ENCODE results near the gene FAM107B.
A peak's percentile ranks its signal among the peaks of the same experiment; 100 is the strongest.

Gene FAM107B

DNA sequence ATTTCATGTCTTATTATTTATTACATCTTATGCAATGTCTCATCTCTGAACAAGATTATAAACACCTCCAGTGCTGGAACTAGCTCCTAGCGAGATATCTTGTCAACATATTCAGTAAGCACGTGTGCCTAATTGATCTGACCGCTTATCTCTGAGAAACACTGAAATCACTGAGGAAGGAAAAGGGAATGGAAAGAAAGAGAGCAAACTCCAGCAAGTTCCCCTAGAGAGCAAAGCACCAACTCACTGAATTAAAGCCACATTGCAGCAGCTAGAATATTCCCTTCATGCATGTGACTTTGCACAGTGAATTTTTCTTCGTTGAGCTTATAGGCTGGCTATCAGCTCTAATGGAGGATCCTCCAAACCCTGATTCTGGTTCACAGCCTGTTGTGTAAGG, 266.9 kb downstream of the FAM107B start:
- in situ Hi-C loops (cut with MboI; ENCODE audit: low pct_unique_long_range_greater_than_20kb, low sequenced_read_pairs), result no loop called here
- peak; percentile 12 for DNase-seq

- in situ Hi-C loops (cut with MboI; ENCODE audit: low pct_unique_long_range_greater_than_20kb, low sequenced_read_pairs), result no loop called here
- DNase-seq, result peak; percentile 49
These were observed 267.5 kb downstream of the FAM107B start for GRCh38 chr10:14507176-14507575.

DNA sequence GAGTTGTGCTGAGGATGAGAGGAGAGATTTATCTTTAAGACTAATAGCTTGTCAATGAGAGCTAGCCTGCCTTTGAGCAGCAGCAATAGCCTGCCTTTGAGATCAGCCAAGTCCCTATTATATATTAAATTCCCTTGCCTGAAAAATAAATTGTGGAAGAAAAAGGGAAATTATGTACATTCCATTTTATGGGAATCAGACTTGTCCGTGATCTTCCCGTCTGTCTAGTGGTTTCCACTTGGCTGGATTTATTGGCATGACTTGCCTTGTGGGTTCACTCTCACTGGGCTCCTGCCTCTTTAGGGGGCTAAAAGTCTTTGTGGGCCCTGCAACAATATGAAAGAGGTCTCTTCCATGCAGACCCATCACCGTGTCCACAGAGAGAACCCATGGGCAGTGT, 272.3 kb downstream of the FAM107B start:
- in situ Hi-C loops (cut with MboI; ENCODE audit: low pct_unique_long_range_greater_than_20kb, low sequenced_read_pairs), result no loop called here
- DNase-seq, result no peak

DNA sequence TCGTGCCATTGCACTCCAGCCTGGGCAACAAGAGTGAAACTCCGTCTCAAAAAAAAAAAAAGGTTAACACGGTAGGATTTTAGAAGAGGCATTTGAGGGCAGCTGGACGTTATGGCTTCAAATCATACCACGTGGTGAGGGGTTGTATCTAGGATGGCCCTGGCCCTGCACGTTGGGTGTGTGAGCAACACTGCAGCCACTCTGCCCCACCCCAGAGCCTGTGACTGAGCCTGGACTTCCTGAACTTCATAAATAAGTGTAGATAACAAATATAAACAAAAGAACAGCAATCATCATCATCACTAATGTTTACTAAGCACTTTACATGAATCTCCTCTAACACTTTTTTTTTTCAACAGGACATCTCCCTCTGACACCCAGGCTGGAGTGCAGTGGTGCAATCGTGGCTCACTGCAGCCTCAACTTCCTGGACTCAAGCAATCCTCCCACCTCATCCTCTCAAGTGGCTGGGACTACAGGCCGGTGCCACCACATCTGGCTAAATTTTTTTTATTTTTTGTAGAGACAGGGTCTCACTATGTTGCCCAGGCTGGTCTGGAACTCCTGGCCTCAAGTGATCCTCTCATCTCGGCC, 274.4 kb downstream of the FAM107B start:
- DNase-seq, result no peak
- in situ Hi-C loops (cut with MboI; ENCODE audit: low pct_unique_long_range_greater_than_20kb, low sequenced_read_pairs), result no loop called here

DNA sequence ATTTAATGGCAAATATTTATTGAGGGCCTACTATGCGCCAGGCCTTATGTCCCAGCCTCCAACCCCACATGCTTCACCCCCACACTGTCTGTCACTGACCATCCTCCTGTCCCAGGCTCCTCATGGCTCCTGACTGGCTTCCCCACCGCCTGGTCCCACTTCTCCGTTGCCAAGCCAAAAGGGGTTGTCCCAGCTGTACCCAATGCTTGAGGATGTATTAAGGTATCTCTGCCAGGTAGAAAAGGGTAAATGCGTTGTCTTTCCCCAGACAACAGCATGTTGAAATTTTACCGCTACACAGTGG, 275.1 kb downstream of the FAM107B start:
- in situ Hi-C loops (cut with MboI; ENCODE audit: low pct_unique_long_range_greater_than_20kb, low sequenced_read_pairs), result no loop called here
- no peak for DNase-seq

DNA sequence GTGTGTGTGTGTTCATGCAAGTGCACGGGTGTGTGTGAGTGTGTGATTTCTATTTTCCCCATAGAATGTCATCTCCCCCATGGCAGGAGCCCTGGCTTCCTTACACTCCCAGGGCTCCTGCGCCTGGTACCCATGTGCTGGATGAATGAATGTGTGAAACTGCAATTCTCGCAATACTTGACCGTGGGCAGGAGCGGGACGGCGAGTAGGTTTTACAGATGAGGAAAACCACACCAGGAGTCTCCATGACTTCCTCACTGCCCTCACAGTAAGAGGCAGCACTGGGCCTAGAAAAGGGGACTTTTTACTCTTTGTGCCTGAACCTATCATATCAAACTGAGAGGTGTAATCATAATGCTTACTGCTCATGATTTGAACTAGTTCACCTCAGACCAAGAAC, 276.4 kb downstream of the FAM107B start:
- in situ Hi-C loops (cut with MboI; ENCODE audit: low pct_unique_long_range_greater_than_20kb, low sequenced_read_pairs), result no loop called here
- DNase-seq, result no peak

DNA sequence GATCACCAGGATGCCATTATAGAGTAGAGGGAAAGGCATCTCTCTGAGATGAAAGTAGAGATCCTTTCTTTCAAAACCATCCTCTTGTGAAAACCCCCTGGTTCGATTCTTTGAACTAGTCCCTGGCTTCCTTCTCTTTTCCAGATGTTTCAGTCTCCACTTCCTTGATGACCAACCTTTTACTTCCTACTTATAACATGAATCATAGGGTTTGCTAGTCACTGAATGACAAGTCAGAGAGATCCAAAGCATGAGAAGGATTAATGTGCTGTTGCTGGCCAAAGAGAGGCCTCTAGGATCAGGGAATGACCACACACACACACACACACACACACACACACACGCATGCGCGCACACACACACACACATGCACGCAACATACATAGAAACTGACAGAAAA, 282.9 kb downstream of the FAM107B start:
- in situ Hi-C loops (cut with MboI; ENCODE audit: low pct_unique_long_range_greater_than_20kb, low sequenced_read_pairs), result no loop called here
- DNase-seq, result no peak

- in situ Hi-C loops (cut with MboI; ENCODE audit: low pct_unique_long_range_greater_than_20kb, low sequenced_read_pairs), result no loop called here
- DNase-seq, result no peak
These were observed 285.0 kb downstream of the FAM107B start for GRCh38 chr10:14489522-14490177.

DNA sequence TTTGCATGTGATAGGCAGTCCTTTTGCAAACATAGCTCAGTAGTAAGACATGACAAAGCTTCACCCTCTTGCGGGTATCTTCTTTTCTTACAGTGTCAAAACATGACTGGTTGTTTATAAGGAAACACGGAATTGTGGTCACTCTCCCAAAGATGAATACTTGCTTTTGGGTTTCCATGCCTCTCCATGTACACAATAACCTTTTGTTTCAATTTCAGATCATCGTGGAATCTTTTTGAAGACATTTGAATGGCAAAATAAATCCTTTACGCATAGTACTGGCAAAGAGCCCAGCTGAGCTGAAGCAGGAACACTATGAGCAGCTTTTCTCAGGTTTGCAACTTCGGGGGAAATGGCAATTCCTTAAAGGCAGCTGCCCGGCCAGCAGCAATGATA, 287.2 kb downstream of the FAM107B start:
- in situ Hi-C loops (cut with MboI; ENCODE audit: low pct_unique_long_range_greater_than_20kb, low sequenced_read_pairs), result no loop called here

DNA sequence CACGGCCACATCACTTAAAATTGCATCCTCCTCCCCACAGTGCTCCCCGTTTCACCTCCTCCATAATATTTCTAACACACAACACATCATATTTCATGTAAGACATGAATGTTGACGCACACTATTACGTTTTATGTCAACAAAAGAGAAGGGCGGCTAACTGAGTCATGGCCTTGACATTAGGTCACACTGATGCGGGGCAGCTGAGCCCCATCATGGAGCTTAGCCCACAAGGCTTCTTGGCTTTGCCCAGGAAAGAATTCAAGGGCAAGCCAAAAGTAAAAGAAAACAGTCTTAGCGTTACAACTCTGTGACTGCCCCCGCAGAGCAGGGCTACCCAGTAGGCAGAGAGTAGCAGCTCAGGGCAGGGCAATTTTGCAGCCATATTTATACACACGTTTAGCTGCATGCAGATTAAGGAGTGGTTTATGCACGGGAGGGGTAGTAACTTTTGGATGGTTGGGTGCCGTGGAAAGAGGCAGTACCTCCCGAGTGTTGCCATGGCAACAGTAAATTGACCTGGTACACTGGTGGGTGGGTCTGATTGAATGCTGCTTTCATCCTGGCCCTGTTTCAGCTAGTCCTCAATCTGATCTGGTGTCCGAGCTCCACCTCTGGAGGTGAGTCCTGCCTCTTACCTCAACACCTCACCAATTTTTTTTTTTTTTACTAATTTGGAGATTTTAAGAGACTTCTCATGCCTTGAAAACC, 287.8 kb downstream of the FAM107B start:
- DNase-seq, result no peak
- in situ Hi-C loops (cut with MboI; ENCODE audit: low pct_unique_long_range_greater_than_20kb, low sequenced_read_pairs), result no loop called here

More for the DNA sequence above, 287.2 kb downstream of the FAM107B start:
- DNase-seq, result no peak

DNA sequence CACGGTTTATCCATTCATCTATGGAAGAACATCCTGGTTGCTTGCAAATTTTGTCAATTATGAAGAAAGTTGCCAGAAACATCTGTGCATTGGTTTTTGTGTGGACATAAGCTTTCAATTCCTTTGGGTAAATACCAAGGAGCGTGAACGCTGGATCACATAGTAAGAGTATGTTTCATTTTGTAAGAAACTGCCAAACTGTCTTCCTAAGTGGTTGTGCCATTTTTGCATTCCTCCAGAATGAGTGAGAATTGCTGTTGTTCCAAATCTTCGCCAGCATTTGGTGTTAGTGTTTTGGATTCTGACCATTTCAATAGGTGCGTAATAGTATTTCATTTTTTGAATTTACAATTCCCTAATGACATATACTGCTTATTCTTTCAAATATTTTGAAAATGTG, 288.7 kb downstream of the FAM107B start:
- no peak for DNase-seq
- in situ Hi-C loops (cut with MboI; ENCODE audit: low pct_unique_long_range_greater_than_20kb, low sequenced_read_pairs), result no loop called here

DNA sequence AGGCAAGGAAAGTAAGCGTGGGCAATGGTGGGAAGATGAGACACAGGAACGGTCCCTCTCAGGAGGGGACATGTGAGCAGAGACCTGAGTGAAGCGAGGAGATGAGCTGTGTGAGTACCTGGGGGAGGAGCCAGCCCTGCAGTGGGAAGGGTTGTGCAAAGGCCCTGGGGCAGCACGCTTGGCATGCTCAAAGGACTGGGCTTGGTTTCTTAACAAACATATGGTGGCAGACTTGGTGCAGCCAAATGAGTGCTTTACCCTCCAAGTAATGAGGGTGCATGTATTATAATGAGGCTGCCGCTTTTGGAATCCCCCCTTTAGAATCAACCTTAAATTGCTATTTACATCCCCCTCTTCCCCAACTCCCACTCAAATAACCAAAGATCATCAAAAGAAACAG, 291.3 kb downstream of the FAM107B start:
- in situ Hi-C loops (cut with MboI; ENCODE audit: low pct_unique_long_range_greater_than_20kb, low sequenced_read_pairs), result no loop called here
- DNase-seq, result no peak

- no peak for DNase-seq
- in situ Hi-C loops (cut with MboI; ENCODE audit: low pct_unique_long_range_greater_than_20kb, low sequenced_read_pairs), result no loop called here
These were observed 292.9 kb downstream of the FAM107B start for GRCh38 chr10:14481752-14482151.

GRCh38 chr10:14481014-14481413, 293.7 kb downstream of the FAM107B start:
- in situ Hi-C loops (cut with MboI; ENCODE audit: low pct_unique_long_range_greater_than_20kb, low sequenced_read_pairs), result no loop called here
- no peak for DNase-seq

GRCh38 chr10:14478604-14479003, 296.1 kb downstream of the FAM107B start:
- in situ Hi-C loops (cut with MboI; ENCODE audit: low pct_unique_long_range_greater_than_20kb, low sequenced_read_pairs), result no loop called here

DNA sequence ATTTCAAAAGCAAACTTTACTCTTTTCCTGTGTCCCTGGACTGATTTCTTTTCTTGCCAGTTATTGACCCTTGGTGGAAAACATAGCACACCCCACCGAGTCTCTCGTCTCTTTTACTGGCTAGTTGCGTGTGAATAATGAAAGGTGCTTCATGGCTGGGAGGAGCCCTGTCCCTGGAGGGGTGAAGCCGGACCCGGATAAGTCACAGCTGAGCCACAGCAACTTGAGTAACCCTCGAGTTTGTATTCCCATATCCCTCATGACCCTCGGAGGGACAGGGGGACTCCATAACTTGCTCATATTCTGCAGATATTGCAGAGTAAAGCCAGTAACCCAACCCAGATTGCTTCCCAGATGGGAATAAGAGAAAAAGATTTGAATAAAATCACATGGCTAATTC, 296.5 kb downstream of the FAM107B start:
- no peak for DNase-seq
- in situ Hi-C loops (cut with MboI; ENCODE audit: low pct_unique_long_range_greater_than_20kb, low sequenced_read_pairs), result no loop called here

More at GRCh38 chr10:14478604-14479003, 296.1 kb downstream of the FAM107B start:
- peak; percentile 56 for DNase-seq

GRCh38 chr10:14477408-14477710, 297.3 kb downstream of the FAM107B start:
- in situ Hi-C loops (cut with MboI; ENCODE audit: low pct_unique_long_range_greater_than_20kb, low sequenced_read_pairs), result no loop called here
- no peak for DNase-seq

DNA sequence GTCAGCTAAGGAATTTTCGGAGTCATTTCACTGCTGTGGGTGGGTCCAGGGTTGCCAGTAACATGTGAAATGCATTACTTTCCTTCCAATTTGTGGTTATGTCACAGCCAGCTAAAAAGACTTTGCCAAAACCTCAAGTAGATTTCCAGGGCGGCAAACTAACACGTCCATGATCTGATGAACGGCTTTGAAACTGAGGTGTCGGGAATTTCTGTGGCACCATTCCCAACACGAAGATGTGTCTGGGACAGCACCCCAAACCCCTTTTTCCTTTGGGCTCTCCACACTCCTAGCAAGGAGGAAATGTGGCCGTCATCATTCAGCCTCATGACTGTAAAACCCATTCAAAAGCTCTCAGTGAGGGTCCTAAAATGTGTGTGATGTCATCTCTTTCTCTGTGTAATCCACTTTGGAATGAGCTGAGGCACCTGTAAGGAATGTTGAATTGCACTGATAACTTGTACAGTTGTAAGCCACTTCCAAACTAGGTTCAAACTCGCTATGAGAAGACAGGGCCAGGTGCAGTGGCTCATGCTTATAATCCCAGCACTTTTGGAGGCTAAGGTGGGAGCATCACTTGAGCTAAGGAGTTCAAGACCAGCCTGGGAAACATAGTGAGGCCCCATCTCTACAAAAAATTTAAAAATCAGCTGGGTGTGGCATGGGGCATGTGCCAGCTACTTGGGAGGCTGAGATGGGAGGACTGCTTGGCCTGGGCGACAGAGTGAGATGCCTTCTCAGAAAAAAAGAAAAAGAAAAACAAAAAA, 297.9 kb downstream of the FAM107B start:
- in situ Hi-C loops (cut with MboI; ENCODE audit: low pct_unique_long_range_greater_than_20kb, low sequenced_read_pairs), result no loop called here
- DNase-seq, result no peak

DNA sequence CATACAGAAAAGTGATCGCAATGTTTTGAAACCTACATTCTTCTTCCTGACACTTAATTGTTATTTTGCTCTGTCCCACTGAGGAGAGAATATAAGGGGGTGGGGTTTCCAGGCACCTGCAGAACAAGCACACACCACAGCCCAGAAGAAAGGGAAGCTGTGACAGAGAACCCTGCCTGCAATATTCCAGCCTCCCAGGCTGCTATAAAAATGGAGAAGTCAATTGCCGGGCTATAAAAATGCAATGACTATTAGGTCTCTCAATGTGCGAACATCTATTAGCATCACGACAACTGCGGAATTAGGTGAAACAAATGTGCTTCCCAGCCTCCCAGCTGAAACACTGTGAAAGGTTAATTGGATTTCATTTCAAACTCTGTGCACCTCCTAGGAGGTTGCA, 298.7 kb downstream of the FAM107B start:
- in situ Hi-C loops (cut with MboI; ENCODE audit: low pct_unique_long_range_greater_than_20kb, low sequenced_read_pairs), result no loop called here

GRCh38 chr10:14474656-14475055, 300.0 kb downstream of the FAM107B start:
- in situ Hi-C loops (cut with MboI; ENCODE audit: low pct_unique_long_range_greater_than_20kb, low sequenced_read_pairs), result no loop called here
- no peak for DNase-seq

More for the DNA sequence above, 298.7 kb downstream of the FAM107B start:
- DNase-seq, result no peak

All from KBM-7 (cell line).